ENCODE data around the gene ACTN4. TPM values are rescaled to one million over a fixed set of nuclear protein-coding genes. Genes with fewer than 3 reads are reported as not detected.

Gene ACTN4
- total RNA-seq, 4 donors from 2014 or later, result 342 to 463 (median 382) TPM

GRCh38 chr19:38696729-38697055 is 49.2 kb downstream of the ACTN4 start:
- TF ChIP-seq EP300 (IDR thresholded peaks at IDR 0.05) (no peak), POLR2A (IDR thresholded peaks at IDR 0.05) (no peak)
- TF ChIP-seq, protein P1, sequence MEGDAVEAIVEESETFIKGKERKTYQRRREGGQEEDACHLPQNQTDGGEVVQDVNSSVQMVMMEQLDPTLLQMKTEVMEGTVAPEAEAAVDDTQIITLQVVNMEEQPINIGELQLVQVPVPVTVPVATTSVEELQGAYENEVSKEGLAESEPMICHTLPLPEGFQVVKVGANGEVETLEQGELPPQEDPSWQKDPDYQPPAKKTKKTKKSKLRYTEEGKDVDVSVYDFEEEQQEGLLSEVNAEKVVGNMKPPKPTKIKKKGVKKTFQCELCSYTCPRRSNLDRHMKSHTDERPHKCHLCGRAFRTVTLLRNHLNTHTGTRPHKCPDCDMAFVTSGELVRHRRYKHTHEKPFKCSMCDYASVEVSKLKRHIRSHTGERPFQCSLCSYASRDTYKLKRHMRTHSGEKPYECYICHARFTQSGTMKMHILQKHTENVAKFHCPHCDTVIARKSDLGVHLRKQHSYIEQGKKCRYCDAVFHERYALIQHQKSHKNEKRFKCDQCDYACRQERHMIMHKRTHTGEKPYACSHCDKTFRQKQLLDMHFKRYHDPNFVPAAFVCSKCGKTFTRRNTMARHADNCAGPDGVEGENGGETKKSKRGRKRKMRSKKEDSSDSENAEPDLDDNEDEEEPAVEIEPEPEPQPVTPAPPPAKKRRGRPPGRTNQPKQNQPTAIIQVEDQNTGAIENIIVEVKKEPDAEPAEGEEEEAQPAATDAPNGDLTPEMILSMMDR (IDR thresholded peaks at IDR 0.05), result no peak
- DNase-seq (ENCODE audit: low spot score in 2 of 2), result no peak
- 92 to 93% methylated on average over 3 to 6 of the region's 6 CpGs for WGBS, 2 donors
- no peaks in the 10 kb centered on the region for H3K27me3 ChIP-seq
- H3K4me3 ChIP-seq, result no peak overlapping the region
- H3K9me3 ChIP-seq, result no peaks in the 10 kb centered on the region
- H3K36me3 ChIP-seq, result peaks cover 0 to 17% (median 6%) of the 10 kb centered on the region in 3 donors
- peaks cover 0 to 100% (median 91%) of the 10 kb centered on the region in 4 donors for H3K4me1 ChIP-seq
- peak overlapping the region in 3 of 4 donors; percentile 83 to 96 (median 92) for H3K27ac ChIP-seq

DNA sequence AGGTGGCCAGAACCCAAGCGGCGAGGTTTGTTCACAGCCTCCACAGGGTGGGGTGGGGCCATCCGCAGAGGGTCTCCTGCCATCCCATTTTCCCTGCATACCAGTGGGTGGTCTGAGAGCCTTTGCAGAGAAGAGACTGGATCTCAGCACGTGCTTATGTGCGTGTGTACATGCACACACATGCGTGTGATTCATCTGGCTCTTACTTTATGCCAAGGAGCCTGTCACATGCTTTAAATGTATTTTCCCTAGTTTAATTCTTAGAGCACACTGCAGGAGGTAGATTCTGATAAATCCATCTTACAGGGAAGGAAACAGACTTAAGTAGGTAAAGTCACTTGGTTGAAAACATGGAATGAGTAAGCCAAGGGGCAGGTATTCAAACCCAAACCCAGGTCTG is 49.7 kb downstream of the ACTN4 start:
- H3K4me1 ChIP-seq, result peaks cover 0 to 100% (median 91%) of the 10 kb centered on the region in 4 donors
- peak overlapping the region in 3 of 4 donors; percentile 58 to 96 (median 92) for H3K27ac ChIP-seq
- no peaks in the 10 kb centered on the region for H3K27me3 ChIP-seq
- DNase-seq (ENCODE audit: low spot score in 2 of 2), result no peak
- H3K36me3 ChIP-seq, result peaks cover 0 to 21% (median 6%) of the 10 kb centered on the region in 3 donors
- no peak overlapping the region for H3K4me3 ChIP-seq
- WGBS, 2 donors, result 83 to 87% methylated on average over 3 to 6 of the region's 6 CpGs
- no peaks in the 10 kb centered on the region for H3K9me3 ChIP-seq
- TF ChIP-seq POLR2A (IDR thresholded peaks at IDR 0.05), result no peak
- TF ChIP-seq, protein P1 (IDR thresholded peaks at IDR 0.05), result no peak
- no peak for TF ChIP-seq EP300 (IDR thresholded peaks at IDR 0.05)

DNA sequence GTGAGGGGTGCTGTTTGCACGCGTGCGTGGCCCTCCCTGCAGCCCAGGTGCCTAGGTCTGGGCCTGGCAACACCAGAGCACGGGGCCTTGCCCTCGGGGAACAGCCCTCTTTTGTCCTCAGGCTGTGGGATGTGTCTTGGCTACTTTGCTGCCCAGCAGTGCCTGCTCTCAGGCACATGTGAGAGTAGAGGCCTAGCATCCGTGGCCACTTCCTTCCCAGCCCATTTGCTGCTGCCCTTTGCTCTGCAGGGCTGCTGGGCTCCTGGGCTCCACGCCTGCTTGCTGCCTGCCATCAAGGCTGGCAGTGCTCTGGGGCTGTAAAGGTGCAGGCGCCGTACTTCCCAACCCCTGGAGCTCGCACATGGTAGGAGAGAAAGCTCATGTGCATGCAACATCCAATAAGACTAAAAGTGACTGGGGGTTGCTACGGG is 50.2 kb downstream of the ACTN4 start:
- H3K36me3 ChIP-seq, result peaks cover 0 to 25% (median 6%) of the 10 kb centered on the region in 3 donors
- no peak overlapping the region for H3K4me3 ChIP-seq
- peaks cover 0 to 100% (median 91%) of the 10 kb centered on the region in 4 donors for H3K4me1 ChIP-seq
- no peaks in the 10 kb centered on the region for H3K27me3 ChIP-seq
- DNase-seq (ENCODE audit: low spot score in 2 of 2), result no peak
- H3K9me3 ChIP-seq, result no peaks in the 10 kb centered on the region
- TF ChIP-seq EP300 (IDR thresholded peaks at IDR 0.05) (no peak), POLR2A (IDR thresholded peaks at IDR 0.05) (no peak)
- TF ChIP-seq, protein P1 (IDR thresholded peaks at IDR 0.05), result no peak
- H3K27ac ChIP-seq, result peak overlapping the region in 3 of 4 donors; percentile 58 to 92 (median 86)
- WGBS, 2 donors, result 55 to 64% methylated on average over 9 to 11 of the region's 11 CpGs

GRCh38 chr19:38698225-38699026 is 51.0 kb downstream of the ACTN4 start:
- H3K9me3 ChIP-seq, result no peaks in the 10 kb centered on the region
- no peak overlapping the region for H3K4me3 ChIP-seq
- DNase-seq (ENCODE audit: low spot score in 2 of 2), result no peak
- TF ChIP-seq EP300 (IDR thresholded peaks at IDR 0.05) (no peak), POLR2A (IDR thresholded peaks at IDR 0.05) (no peak)
- TF ChIP-seq, protein P1 (IDR thresholded peaks at IDR 0.05), result no peak
- H3K27me3 ChIP-seq, result no peaks in the 10 kb centered on the region
- peaks cover 0 to 95% (median 84%) of the 10 kb centered on the region in 4 donors for H3K4me1 ChIP-seq
- H3K36me3 ChIP-seq, result peaks cover 0 to 33% (median 6%) of the 10 kb centered on the region in 3 donors
- H3K27ac ChIP-seq, result peak overlapping the region in 2 of 4 donors; percentile 86 to 92
- 56 to 64% methylated on average over 21 to 22 of the region's 22 CpGs for WGBS, 2 donors

DNA sequence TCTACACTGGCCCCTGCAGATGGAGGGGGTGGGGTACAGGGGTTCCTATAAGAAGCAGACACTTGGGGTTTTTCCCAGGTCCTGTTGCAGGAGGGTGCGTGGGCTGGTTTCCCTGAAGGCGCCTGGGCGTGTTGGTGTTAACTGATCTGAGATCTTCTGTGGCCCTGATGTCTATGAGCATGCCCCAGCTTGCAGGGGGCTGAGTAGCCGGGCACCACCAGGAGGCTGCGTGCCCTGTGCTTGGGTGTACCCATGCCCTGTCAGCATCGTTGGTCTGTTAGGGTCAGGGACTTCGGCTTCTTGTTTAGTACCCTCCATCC is 51.5 kb downstream of the ACTN4 start:
- peaks cover 0 to 38% (median 6%) of the 10 kb centered on the region in 3 donors for H3K36me3 ChIP-seq
- TF ChIP-seq EP300 (IDR thresholded peaks at IDR 0.05) (no peak), POLR2A (IDR thresholded peaks at IDR 0.05) (no peak)
- TF ChIP-seq, protein P1 (IDR thresholded peaks at IDR 0.05), result no peak
- WGBS, 2 donors, result 48 to 60% methylated on average over 1 to 7 of the region's 7 CpGs

More for the DNA sequence above, 51.5 kb downstream of the ACTN4 start:
- no peak for DNase-seq (ENCODE audit: low spot score in 2 of 2)
- no peaks in the 10 kb centered on the region for H3K27me3 ChIP-seq
- peak overlapping the region in 2 of 4 donors; percentile 86 to 92 for H3K27ac ChIP-seq
- no peaks in the 10 kb centered on the region for H3K9me3 ChIP-seq
- H3K4me1 ChIP-seq, result peaks cover 0 to 92% (median 79%) of the 10 kb centered on the region in 4 donors
- H3K4me3 ChIP-seq, result no peak overlapping the region
